Liver (tissue), 9 donors: ENCODE measurements around the gene MT1F. TPM values are rescaled to one million over a fixed set of nuclear protein-coding genes. Genes with fewer than 3 reads are reported as not detected.

Experiments used
- DNase-seq: peaks from one replicate; pipeline ENCODE4 v3.0.0-alpha.2; 2017; ENCODE audit warnings: low spot score
- H3K27ac ChIP-seq, 2 donors: one replicate each; pipeline ENCODE4 v1.7.0; 2013; ENCODE audit warnings: inconsistent platforms in 2 of 2, low read length in 2 of 2, control low read depth in 1 of 2, low read depth in 1 of 2, mild to moderate bottlenecking in 1 of 2
- H3K27me3 ChIP-seq, 4 donors: one replicate each; pipeline versions ENCODE4 v1.6.1 to v1.7.0; 2013; ENCODE audit warnings: low read length in 3 of 4, inconsistent platforms in 1 of 4, mild to moderate bottlenecking in 1 of 4, moderate library complexity in 1 of 4; ENCODE audit not compliant: control insufficient read depth in 4 of 4, insufficient read depth in 4 of 4
- H3K36me3 ChIP-seq, 4 donors: one replicate each; pipeline versions ENCODE4 v1.6.1 to v1.7.0; 2013; ENCODE audit warnings: low read length in 3 of 4, mild to moderate bottlenecking in 3 of 4, low read depth in 1 of 4, moderate library complexity in 1 of 4; ENCODE audit not compliant: control insufficient read depth in 4 of 4, insufficient read depth in 3 of 4
- H3K4me1 ChIP-seq, 4 donors: one replicate each; pipeline versions ENCODE4 v1.6.1 to v1.7.0; 2013; ENCODE audit warnings: low read length in 3 of 4, mild to moderate bottlenecking in 3 of 4, moderate library complexity in 1 of 4; ENCODE audit not compliant: control insufficient read depth in 4 of 4, insufficient read depth in 4 of 4
- H3K4me3 ChIP-seq, 3 donors: one replicate each; pipeline versions ENCODE4 v1.6.1 to v1.7.0; 2013; ENCODE audit warnings: low read length in 3 of 3, control low read depth in 1 of 3, low read depth in 1 of 3, mild to moderate bottlenecking in 1 of 3
- H3K9ac ChIP-seq, 2 donors: one replicate each; pipeline ENCODE4 v1.7.0; 2013; ENCODE audit warnings: low read length in 2 of 2, mild to moderate bottlenecking in 2 of 2, moderate library complexity in 2 of 2, control low read depth in 1 of 2, low read depth in 1 of 2
- H3K9me3 ChIP-seq, 4 donors: one replicate each; pipeline versions ENCODE4 v1.6.1 to v1.7.0; 2013; ENCODE audit warnings: low read length in 3 of 4; ENCODE audit not compliant: control insufficient read depth in 4 of 4
- ATF3 ChIP-seq: IDR thresholded peaks from 2 replicates; pipeline ENCODE4 v1.6.1; 2016; ENCODE audit warnings: antibody characterized with exemption
- CTCF ChIP-seq: fragments of 150-350 bp; IDR thresholded peaks from 2 replicates; pipeline ENCODE4 v1.5.1; 2017; ENCODE audit warnings: improper control_type of control experiment, low read depth, low read length; ENCODE audit not compliant: missing input control
- EGR1 ChIP-seq, 2 donors: IDR thresholded peaks; 2 replicates each; pipeline ENCODE4 v1.6.1; 2016 to 2018; ENCODE audit warnings: antibody characterized with exemption in 2 of 2, low read depth in 2 of 2
- FOXA1 ChIP-seq: IDR thresholded peaks from 2 replicates; pipeline ENCODE4 v1.6.1; 2016; ENCODE audit warnings: antibody characterized with exemption
- FOXA2 ChIP-seq: IDR thresholded peaks from 2 replicates; pipeline ENCODE4 v1.6.1; 2016; ENCODE audit warnings: antibody characterized with exemption
- GABPA ChIP-seq, 2 donors: IDR thresholded peaks in 1 of 2; conservative IDR thresholded peaks in 1 of 2; 2 replicates each; pipeline ENCODE4 v1.6.1; 2016; ENCODE audit warnings: antibody characterized with exemption in 2 of 2, mild to moderate bottlenecking in 1 of 2, moderate library complexity in 1 of 2
- HNF4G ChIP-seq: IDR thresholded peaks from 2 replicates; pipeline ENCODE4 v1.6.1; 2016; ENCODE audit warnings: antibody characterized with exemption
- JUND ChIP-seq, 2 donors: IDR thresholded peaks; 2 replicates each; pipeline ENCODE4 v1.6.1; 2016; ENCODE audit warnings: antibody characterized with exemption in 2 of 2
- NR2F2 ChIP-seq: IDR thresholded peaks from 2 replicates; pipeline ENCODE4 v1.6.1; 2016; ENCODE audit warnings: antibody characterized with exemption
- RAD21 ChIP-seq, 2 donors: IDR thresholded peaks; 2 replicates each; pipeline ENCODE4 v1.6.1; 2016; ENCODE audit warnings: antibody characterized with exemption in 2 of 2, mild to moderate bottlenecking in 2 of 2
- RXRA ChIP-seq, 2 donors: IDR thresholded peaks; 2 replicates each; pipeline ENCODE4 v1.6.1; 2017 to 2018; ENCODE audit warnings: antibody characterized with exemption in 2 of 2, mild to moderate bottlenecking in 1 of 2
- SP1 ChIP-seq: IDR thresholded peaks from 2 replicates; pipeline ENCODE4 v1.6.1; 2018; ENCODE audit warnings: antibody characterized with exemption, mild to moderate bottlenecking
- YY1 ChIP-seq: IDR thresholded peaks from 2 replicates; pipeline ENCODE4 v1.6.1; 2016; ENCODE audit warnings: antibody characterized with exemption, mild to moderate bottlenecking
- ZBTB33 ChIP-seq: IDR thresholded peaks from 2 replicates; pipeline ENCODE4 v1.6.1; 2016; ENCODE audit warnings: antibody characterized with exemption
- WGBS: extraction: QIAGEN DNeasy Blood & Tissue Kit; methylation state at CpG from one replicate; pipeline ENCODE4 v1.1.7; 2013; 5-methylcytosine and 5-hydroxymethylcytosine counted together
- polyA plus RNA-seq, 2 donors: library from polyadenylated mRNA; stranded (reverse) in 1 of 2; unstranded in 1 of 2; fragments of 200-250 nt in 1 of 2; fragments of >200 nt in 1 of 2; fragmentation: Nextera tagmentation in 1 of 2; extraction: Ambion mirVana in 1 of 2; gene quantifications; one replicate each; pipeline versions ENCODE4 v1.2.1 to v1.2.3, GENCODE V29; 2013 to 2015
- total RNA-seq, 2 donors: library from RNA; depleted of rRNA; stranded (reverse); fragments of >200 nt; gene quantifications; one replicate each; pipeline ENCODE4 v1.2.3, GENCODE V29; 2014
- donor health status: healthy.
- donor health status: healthy.
- donor health status: healthy.
- donor health status: healthy.
- donor health status: healthy.

The MT1F gene
- total and polyA plus RNA-seq, 4 donors, result 14.2 to 895 (median 134) TPM

- H3K27ac ChIP-seq, result peak overlapping the region; percentile 26 to 83
- H3K27me3 ChIP-seq, result no peaks in the 10 kb centered on the region
- peaks cover 0 to 24% (median 7%) of the 10 kb centered on the region in 4 donors for H3K4me1 ChIP-seq
- H3K9ac ChIP-seq, result no peak overlapping the region
- no peaks in the 10 kb centered on the region for H3K9me3 ChIP-seq
- no peak for DNase-seq
- 80% methylated on average over 3 of the region's 3 CpGs for WGBS
- H3K36me3 ChIP-seq, result peaks cover 0 to 3% (median 0%) of the 10 kb centered on the region in 4 donors
- TF ChIP-seq FOXA1 (no peak), HNF4G (no peak), CTCF (no peak), NR2F2 (no peak), RXRA (IDR thresholded peaks at IDR 0.05) (no peak), RAD21 (IDR thresholded peaks at IDR 0.05) (no peak), EGR1 (IDR thresholded peaks at IDR 0.05; ENCODE audit: low read depth in 2 of 2) (no peak)
- no peak overlapping the region for H3K4me3 ChIP-seq
Observed at GRCh38 chr16:56630134-56630533, 27.6 kb upstream of the MT1F start.

GRCh38 chr16:56631197-56631596 lies 26.6 kb upstream of the MT1F start:
- DNase-seq, result no peak
- Histone ChIP-seq H3K9ac (no peak overlapping the region), H3K4me3 (peak overlapping the region in 1 of 3 donors; percentile 23), H3K27me3 (no peaks in the 10 kb centered on the region), H3K36me3 (peaks cover 0 to 3% (median 0%) of the 10 kb centered on the region in 4 donors), H3K4me1 (peaks cover 2 to 24% (median 7%) of the 10 kb centered on the region in 4 donors), H3K9me3 (no peaks in the 10 kb centered on the region), H3K27ac (peak overlapping the region; percentile 84 to 87)
- no peak for TF ChIP-seq JUND (IDR thresholded peaks at IDR 0.05)
- TF ChIP-seq CTCF, result no peak
- TF ChIP-seq ATF3, result no peak
- no peak for TF ChIP-seq RXRA (IDR thresholded peaks at IDR 0.05)
- no peak for TF ChIP-seq YY1
- no peak for TF ChIP-seq FOXA2
- TF ChIP-seq NR2F2, result no peak
- no peak for TF ChIP-seq RAD21 (IDR thresholded peaks at IDR 0.05)
- no peak for TF ChIP-seq ZBTB33
- TF ChIP-seq GABPA (IDR thresholded peaks at IDR 0.05 in 1 of 2, conservative IDR thresholded peaks at IDR 0.05 in 1 of 2), result no peak
- TF ChIP-seq SP1, result no peak
- no peak for TF ChIP-seq EGR1 (IDR thresholded peaks at IDR 0.05; ENCODE audit: low read depth in 2 of 2)
- TF ChIP-seq FOXA1, result no peak
- WGBS, result 85% methylated on average over 10 of the region's 10 CpGs
